GM18868 (cell line): ENCODE results near the gene LIN7A.
A peak's percentile ranks its signal among the peaks of the same experiment; 100 is the strongest.

Experiments
- ATAC-seq: cut with Tn5 transposase; IDR thresholded peaks from one replicate; pipeline ENCODE4 v1.9.1; 2021; ENCODE audit warnings: mild to moderate bottlenecking, moderate library complexity; ENCODE audit not compliant: unreplicated experiment

Gene LIN7A, protein sequence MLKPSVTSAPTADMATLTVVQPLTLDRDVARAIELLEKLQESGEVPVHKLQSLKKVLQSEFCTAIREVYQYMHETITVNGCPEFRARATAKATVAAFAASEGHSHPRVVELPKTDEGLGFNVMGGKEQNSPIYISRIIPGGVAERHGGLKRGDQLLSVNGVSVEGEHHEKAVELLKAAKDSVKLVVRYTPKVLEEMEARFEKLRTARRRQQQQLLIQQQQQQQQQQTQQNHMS

DNA sequence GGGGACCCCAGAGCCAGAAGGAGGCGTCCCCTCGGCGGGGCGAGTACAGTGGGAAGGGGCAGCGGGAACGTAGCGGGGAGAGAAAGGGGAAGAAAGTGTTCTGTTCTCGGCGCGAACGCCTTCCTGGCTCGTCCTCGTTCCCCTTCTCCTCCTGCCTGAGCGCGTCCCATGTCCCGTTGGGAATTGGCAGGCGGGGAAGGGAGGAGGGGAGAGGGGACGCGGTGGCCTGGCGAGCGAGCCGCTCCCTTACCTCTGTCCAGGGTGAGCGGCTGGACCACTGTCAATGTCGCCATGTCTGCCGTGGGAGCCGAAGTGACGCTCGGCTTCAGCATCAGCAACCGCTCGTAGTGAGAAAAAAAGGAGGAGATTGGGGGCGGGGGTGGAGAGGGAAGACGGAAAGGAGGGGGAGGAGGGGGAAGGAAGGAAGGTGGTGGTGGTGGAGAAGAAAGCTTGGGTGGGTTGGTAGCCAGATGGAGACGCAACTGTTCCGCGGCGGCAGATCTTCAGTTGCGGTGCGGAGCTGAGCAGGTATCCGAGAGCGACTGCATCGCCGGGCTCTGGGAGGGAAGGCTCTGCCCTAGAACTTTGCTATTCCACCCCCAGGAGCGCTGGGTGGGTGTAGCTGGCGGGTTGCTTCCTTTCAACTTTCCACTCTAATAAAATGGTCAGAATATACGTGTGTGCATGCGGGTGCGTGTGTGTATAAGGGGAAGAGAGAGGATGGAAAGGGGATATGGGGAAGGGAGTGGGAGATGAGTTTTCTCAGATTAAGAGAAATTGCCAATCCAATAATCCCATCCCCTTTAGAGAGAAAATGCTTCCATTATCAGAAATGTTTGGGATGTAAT, at the start of gene LIN7A:
LIN7A (minus strand) TSS at position 544 of the 848 bp plus-strand sequence; CDS start at position 332, 212 bp downstream.
- ATAC-seq, result peak; percentile 23

- no peak for ATAC-seq
Measured at GRCh38 chr12:80986224-80986623, 48.5 kb upstream of the LIN7A start.

DNA sequence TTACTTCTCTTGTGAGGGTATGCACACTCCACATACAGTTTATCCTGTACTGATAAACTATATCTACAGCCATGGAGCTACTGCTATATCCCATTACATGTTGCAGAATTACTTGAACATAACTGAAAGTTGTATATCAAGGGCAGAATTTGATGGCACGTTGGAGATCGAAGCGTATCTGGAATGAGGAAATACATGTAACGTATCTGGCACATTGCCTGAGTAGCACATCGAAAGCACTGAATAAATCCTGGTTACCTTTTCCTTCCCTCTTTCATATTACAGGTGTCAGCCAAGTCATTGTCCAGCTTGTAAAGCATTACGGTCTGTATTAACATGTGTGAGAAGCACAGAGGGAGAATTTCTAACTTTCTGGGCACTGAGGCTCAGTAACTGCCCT, 42.1 kb upstream of the LIN7A start:
- ATAC-seq, result no peak

- ATAC-seq, result no peak
Measured at GRCh38 chr12:80979251-80979650, 41.5 kb upstream of the LIN7A start.

GRCh38 chr12:80977346-80977745, 39.6 kb upstream of the LIN7A start:
- no peak for ATAC-seq

GRCh38 chr12:80968326-80968725, 30.6 kb upstream of the LIN7A start:
- ATAC-seq, result no peak

GRCh38 chr12:80967565-80967964, 29.8 kb upstream of the LIN7A start:
- no peak for ATAC-seq

DNA sequence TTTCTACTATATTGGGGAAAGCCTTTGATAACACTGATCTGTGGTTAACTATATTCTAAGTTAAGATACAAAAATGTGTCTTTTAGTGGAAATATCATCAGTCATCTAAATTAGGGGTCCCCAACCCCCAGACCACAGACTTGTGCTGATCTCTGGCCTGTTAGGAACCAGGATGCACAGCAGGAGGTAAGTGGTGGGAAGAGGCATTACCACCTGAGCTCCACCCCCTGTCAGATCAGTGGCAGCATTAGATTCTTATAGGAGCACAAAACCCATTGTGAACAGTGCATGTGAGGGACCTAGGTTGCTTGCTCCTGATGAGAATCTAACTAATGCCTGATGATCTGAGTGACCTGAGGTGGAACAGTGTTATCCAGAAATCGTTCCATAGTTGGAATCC, 28.3 kb upstream of the LIN7A start:
- ATAC-seq, result no peak

GRCh38 chr12:80958162-80958561, 20.4 kb upstream of the LIN7A start:
- no peak for ATAC-seq

DNA sequence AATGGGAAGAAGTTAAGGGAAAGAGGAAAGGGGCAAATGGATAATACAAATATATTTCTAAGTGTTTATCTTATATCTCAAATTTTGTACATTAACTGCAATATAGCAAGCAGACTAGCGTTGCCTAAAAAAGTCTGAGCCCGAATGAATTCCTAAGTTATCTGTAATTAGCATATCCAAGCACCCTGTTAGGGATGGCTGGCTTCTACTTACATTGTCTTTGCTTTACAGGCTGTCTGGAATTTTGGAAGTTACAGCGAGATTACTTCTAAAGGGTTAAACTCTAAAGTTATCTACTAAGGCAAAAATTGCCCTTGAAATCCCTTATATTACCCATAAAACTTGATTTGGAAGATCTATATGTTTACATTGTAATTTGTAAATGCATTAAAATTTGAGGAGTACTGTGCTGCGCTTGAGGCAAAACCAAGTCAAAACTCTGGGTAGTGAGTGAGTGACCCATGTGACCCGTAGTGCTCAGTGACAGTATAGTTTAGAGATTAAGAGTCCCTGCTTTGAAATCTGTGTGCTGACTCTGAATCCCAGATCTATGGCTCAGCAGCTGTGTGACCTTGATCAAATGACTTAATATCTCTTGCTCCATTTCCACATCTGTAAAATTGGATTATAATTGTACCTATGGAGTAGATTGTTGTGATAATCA, 17.3 kb upstream of the LIN7A start:
- ATAC-seq, result no peak

DNA sequence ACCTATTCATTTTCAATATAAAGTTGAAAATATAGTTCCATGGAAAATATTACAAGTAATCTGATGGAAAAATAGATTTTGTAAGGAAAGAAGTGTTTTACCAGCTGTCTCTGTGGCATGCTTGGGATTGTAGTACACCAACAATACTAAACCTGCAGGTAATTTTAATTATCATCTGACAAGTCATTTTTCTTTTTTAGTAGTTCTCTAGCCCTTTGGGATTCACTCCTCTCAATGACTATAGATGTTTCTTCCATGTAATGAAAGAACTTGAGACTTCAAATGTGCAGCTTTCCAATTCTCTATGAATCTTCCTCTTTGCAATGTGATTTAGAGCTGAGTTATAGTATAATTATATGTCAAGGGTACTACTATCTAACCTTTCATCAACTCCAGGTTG, 14.7 kb upstream of the LIN7A start:
- ATAC-seq, result no peak

DNA sequence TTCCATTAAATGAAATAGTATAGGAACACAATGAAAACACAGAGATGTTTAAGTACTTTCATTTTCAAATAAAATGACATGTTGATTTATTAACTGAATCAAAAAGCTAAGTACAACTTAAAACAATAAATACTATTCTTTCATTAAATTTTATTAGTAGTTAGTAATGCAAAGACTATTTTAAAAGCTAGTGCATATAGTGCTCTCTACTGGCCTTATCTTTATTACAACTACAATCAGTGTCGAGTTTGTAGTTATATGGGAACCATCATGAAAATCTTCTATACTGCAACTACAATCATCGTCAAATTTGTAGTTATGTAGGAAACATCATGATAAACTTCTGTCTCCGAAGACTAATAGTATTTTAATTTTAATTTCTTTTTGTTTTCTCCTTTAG, 8.9 kb upstream of the LIN7A start:
- peak; percentile 69 for ATAC-seq

DNA sequence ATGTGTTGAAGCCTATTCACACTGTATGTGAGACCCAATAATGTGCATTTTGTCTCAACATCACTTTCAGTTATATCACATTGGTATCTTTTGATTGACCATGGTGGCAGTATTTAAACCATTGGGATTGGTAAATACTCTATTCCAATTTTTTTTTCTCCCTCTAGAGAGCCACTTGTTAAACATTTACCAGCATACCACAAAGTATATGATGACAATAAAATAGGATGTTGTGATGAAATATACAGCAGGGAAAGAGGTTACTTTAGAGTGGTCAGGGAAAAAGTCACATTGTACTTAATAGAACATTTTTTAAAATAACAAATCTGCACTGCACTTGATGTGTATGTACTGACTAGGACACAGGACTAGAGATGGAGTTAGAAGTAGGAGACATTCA, 5.6 kb upstream of the LIN7A start:
- no peak for ATAC-seq

GRCh38 chr12:80941916-80942315, 4.2 kb upstream of the LIN7A start:
- no peak for ATAC-seq

- ATAC-seq, result no peak
Measured at GRCh38 chr12:80939231-80939950, 1.7 kb upstream of the LIN7A start.

GRCh38 chr12:80938397-80938796, 663 bp upstream of the LIN7A start:
- no peak for ATAC-seq

GRCh38 chr12:80936642-80937390, 918 bp downstream of the LIN7A start:
- ATAC-seq, result peak; percentile 57

DNA sequence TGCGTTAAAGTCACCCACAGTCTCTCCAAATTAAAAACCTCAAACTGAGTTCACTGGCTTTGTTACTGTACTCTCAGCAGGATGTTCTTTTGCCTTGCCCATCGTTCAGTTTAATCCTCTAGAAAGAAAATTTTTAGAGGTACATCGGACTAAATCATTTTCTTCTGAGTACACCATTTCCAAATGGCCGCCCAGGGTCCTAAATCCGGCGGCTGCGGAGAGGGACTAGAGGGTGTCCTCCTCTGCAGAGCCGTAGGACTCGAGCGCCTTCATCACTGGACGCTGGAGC, 1.4 kb downstream of the LIN7A start:
- ATAC-seq, result no peak

GRCh38 chr12:80935111-80935510, 2.6 kb downstream of the LIN7A start:
- no peak for ATAC-seq

GRCh38 chr12:80925983-80926382, 11.8 kb downstream of the LIN7A start:
- no peak for ATAC-seq

DNA sequence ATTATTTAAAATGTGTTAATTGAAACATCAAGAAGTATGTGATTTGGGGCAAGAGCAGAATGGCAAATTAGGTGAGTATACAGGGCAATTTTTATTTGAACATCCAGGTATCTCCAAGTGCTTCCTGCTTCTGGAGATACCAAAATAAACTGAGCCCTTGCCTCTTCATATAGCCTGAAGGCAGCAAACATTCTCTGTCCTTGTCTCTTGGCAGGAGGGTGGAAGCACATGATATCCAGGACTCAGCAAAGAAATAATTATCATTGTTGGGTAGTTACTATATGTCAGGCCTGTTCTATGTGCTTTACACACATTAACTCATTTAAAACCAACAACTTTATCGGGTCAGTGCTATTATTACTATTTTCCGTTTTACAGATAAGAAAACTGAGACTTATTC, 12.5 kb downstream of the LIN7A start:
- no peak for ATAC-seq
